ENCODE data around the gene WWP2.
"Not testable (repeated sequence)": the region's sequence is repeated elsewhere in the genome, so short reads cannot be mapped to it uniquely, and the experiment has no call there.

WWP2 gene

GRCh38 chr16:69794486-69794885 lies 32.4 kb downstream of the WWP2 start:
- no peak for DNase-seq (ENCODE audit: low read depth in 2 of 2)

DNA sequence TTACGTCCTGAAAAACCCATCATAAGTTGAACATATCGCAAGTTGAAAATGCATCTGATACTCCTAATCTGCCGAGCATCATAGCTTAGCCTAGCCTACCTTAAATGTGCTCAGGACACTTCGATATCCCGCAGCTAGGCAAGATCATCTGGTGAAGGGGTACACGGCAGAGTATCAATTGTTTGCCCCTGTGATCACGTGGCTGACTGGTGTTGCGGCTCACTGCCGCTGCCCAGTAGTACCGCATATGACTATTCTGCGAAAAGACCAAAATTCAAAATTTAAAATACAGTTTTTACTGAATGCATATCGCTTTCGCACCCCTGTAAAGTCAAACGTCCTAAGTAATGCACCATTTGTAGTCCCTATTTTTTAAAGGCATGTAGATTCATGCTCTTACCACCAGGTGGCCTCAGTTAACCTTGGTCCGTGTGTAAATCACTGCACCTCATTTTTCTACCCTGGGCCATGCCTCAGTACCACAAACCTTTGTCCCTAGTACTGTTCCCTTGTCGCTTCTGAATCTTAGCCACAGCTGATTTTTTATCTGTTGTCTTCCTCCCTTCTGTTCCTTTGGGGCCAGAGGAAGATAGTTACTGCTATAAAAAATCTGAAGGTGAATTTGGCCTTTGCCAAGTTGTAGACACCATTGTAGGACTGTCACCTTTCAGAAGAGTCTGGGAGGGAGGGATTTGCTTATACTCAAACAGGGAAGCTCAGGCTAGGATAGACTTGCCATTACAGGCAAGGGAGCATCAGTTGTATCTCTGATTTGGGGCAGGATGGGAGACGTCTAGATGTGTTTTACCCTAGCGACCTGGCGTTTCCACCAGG lies 34.4 kb downstream of the WWP2 start:
- peak in 1 of 2 donors; percentile 13 for DNase-seq (ENCODE audit: low read depth in 2 of 2)

DNA sequence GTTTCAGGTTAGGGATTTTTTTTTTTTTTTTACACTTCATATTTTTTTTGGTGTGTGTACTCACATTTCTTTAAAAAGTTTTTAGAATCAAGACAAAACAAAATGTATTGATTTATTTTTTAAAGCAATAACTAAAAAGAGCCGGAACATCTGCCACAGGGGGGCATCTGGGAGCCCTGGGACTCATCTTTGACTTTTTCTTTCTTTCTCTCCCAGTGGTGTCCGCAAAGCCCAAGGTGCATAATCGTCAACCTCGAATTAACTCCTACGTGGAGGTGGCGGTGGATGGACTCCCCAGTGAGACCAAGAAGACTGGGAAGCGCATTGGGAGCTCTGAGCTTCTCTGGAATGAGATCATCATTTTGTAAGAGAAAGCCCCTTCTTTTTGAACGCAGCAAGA lies 36.3 kb downstream of the WWP2 start:
- no peak for DNase-seq (ENCODE audit: low read depth in 2 of 2)

DNA sequence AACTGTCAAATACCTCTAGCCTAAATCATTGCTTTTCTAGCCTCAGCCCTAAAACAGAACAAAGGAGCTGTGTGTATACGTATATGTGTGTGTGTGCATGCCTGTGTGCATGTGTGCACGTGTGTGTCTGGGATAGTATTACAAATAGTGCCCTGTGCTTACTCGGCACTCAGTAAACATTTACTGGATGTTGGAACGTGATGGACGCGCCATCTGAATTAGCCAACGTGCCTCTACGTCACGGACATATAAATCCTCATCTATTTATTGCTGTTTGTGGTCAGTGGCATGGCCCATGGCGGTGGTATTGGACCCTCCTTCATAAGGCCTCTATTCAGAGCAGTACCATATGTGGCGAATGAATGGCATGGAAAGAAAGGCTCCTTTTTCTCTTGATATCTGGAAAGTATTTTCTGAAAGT lies 37.5 kb downstream of the WWP2 start:
- no peak for DNase-seq (ENCODE audit: low read depth in 2 of 2)

DNA sequence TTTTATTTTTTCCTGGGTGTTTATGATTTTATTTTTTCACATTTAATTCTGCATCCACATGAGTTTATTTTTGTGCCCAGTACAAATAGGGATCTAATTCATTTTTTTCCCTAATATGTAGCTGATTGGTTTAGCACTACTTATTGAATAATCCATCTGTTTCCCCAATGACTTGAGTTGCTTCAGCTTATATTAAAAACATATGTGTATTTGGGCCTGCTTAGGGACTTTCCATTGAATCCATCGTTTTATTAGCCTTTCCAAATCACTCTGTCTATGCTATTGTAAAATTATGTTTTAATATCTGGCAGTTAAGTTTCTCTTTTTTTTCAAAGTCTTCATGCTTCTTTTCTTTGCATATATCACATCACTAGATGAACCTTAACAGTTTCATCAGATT lies 42.2 kb downstream of the WWP2 start:
- no peak for DNase-seq (ENCODE audit: low read depth in 2 of 2)

- DNase-seq (ENCODE audit: low read depth in 2 of 2), result not testable (repeated sequence)
Measured at GRCh38 chr16:69806776-69807175, 44.6 kb downstream of the WWP2 start.

- no peak for DNase-seq (ENCODE audit: low read depth in 2 of 2)
Measured at GRCh38 chr16:69812688-69813014, 50.5 kb downstream of the WWP2 start.

DNA sequence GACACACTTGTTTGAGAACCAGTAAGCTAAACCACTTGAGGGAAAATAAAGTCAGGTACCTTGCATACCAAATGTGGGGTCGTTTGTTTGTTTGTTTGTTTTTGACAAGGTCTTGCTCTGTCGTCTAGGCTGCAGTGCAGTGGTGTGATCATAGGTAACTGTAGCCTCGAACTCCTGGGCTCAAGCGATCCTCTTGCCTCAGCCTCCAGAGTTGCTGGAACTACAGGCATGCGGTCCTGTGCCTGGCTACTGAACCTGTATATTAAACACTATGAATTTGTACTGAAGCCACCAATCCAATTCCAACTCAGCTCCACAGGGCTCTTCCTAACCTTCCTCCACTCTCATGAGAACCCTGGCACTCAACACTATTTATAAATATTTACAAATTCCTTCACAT lies 51.9 kb downstream of the WWP2 start:
- no peak for DNase-seq (ENCODE audit: low read depth in 2 of 2)

DNA sequence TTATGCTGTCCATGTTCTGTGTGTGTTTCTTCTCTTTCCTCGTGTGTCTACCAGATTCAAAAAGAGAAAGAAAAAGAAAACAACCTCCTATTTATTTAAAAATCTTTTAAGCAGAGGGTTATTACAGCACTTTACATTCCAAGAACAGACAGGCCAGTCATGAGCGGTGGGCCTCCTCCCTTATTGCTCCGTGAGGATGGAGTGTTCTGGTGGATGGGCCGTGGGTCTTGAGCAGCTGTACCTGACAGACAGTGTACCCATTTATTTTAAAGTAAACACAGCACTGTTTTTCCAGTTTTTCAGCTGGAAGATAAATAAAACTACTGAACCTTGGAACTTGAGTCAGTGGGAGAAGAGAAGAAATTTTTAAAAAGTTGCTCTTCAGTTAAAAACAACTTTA lies 52.4 kb downstream of the WWP2 start:
- DNase-seq (ENCODE audit: low read depth in 2 of 2), result no peak

- DNase-seq (ENCODE audit: low read depth in 2 of 2), result not testable (repeated sequence)
Measured at GRCh38 chr16:69815216-69815883, 53.2 kb downstream of the WWP2 start.

DNA sequence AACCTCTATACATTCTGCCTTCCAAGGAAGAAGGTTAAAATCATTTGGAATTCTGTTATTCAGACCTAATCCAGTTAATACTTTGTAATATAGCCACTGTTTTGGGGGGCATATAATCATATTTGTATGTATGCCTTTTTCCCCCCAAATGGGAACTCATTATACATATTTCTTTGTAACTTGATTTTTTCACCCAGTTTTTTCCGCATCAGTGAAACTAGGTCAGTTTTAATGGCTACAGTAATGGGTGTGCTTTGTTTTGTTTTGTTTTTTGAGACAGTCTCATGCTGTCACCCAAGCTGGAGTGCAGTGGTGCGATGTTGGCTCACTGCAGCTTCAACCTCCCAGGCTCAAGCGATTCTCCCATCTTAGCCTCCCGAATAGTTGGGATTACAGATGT lies 54.9 kb downstream of the WWP2 start:
- DNase-seq (ENCODE audit: low read depth in 2 of 2), result no peak

GRCh38 chr16:69818891-69819545 lies 56.9 kb downstream of the WWP2 start:
- DNase-seq (ENCODE audit: low read depth in 2 of 2), result no peak

DNA sequence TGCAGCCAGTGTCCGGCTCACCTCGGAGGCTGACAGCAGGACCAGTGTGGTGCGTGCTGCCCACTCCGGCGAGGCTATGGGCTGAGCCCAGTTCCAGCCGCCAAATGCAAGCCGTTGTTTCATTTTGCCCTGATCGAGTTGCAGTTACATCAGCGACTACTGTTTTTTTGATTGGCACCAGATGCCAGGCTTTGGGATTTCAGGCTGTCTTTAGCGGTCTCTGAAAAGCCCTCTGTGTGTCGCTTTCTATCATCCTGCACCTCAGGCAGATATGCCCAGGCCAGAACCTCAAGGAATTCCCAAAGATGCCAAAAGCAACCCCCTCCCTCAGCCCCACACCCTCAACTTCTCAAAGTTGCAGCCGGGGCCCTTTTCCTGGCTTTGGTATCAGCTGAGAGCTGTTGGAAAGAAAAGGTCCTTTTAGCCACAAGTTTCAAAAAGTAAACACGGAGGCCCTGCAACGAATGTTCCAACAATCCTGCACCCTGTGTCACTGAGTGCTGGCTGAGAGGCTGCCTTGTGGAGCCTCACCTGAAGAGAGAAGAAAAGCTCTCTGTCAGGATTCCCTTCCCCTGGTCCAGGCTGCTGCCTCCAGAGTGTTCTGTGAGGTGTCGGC lies 58.9 kb downstream of the WWP2 start:
- no peak for DNase-seq (ENCODE audit: low read depth in 2 of 2)

- no peak for DNase-seq (ENCODE audit: low read depth in 2 of 2)
Measured at GRCh38 chr16:69821844-69822173, 59.7 kb downstream of the WWP2 start.

DNA sequence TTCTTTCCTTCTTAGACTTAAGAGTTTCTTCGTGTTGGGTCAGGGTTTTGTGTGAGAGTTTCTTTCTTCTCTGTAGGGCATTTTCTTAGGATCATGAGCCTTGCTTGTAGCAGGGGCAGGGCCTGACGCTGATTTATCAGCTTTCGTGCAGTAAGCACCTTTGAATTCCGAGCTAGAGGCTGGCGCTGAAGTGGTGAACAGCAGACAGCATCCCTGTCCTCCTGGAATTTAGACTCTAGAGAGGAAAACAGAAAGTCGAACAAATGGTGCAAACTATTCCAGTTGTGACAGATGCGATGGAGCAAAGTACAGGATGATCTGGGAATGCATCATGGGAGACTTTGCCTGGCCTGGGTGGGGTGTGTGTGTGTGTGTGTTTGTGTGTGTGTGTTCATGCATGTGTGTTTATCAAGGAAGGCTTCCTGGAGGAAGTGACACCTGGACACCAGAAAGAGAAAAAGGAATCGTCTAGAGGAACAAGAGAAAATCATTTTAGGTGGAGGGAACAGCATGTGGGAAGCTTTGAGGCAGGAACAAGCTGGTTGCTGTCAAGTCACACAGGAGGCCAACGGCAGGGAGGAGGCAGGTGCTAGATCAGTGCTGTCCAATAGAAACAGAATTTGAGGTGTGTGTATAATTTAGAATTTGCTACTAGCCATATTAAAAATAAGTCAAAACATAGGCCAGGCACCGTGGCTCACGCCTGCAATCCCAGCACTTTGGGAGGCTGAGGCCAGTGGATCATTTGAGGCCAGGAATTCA lies 60.2 kb downstream of the WWP2 start:
- no peak for DNase-seq (ENCODE audit: low read depth in 2 of 2)

- DNase-seq (ENCODE audit: low read depth in 2 of 2), result no peak
Measured at GRCh38 chr16:69823831-69824563, 61.9 kb downstream of the WWP2 start.

DNA sequence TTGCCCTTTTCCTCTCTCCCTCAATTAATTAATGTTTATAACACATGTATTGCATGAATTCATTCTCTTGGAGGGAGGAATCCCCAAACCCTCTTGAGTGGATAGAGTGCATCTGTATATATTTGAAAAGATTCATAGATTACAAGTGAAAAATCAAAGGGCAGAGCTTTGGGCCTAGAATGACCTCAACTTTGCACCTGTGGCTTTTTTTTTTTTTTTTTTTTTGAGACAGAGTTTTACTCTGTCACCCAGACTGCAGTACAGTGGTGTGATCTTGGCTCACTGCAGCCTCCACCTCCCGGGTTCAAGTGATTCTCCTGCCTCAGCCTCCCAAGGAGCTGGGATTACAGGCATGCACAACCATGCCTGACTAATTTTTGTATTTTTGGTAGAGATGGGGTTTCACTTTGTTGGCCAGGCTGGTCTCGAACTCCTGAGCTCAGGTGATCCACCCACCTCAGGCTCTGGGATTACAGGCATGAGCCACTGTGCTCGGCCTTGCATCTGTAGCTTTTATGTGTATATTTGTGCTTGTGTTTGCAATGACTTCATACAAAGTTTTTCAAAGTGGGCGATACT lies 62.5 kb downstream of the WWP2 start:
- not testable (repeated sequence) for DNase-seq (ENCODE audit: low read depth in 2 of 2)

DNA sequence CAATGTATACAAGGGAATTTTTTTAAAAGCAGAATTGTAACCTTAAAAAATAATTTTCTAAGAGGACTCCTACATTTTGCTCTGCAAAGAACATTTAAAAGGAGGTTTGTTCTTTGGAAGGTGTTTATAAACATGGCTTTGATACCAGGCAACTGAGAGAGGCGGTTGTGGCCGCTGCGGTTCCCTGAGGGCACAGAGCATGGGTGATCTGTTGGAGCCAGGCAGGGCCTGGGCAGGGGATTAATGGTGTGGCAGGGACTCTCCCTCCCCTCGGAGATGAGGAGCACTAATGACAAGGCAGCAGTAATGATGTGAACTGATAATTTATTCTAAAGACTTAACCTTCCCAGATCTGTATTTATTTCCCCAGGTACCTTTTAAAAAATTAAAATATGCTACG lies 65.4 kb downstream of the WWP2 start:
- no peak for DNase-seq (ENCODE audit: low read depth in 2 of 2)

GRCh38 chr16:69829338-69829737 lies 67.2 kb downstream of the WWP2 start:
- DNase-seq (ENCODE audit: low read depth in 2 of 2), result no peak

DNA sequence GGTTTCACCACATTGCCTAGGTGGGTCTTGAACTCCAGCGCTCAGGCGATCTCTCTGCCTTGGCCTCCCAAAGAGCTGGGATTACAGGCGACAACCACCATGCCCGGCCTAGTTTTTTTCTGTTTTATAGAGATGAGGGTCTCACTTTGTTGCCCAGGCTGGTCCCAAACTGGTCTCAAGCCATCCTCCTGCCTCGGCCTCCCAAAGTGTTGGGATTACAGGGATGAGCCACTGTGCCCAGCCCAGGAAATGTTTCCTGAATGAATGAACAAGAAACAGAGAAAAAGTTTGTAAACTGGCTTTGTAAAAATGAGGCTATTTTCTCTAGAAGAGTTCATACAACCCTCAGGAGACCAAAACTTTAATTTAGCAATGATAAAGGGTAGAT lies 68.0 kb downstream of the WWP2 start:
- DNase-seq (ENCODE audit: low read depth in 2 of 2), result no peak
